Hepatocyte (in vitro differentiated cells): Measurements from ENCODE around the gene TRIM31. TPM values are rescaled to one million over a fixed set of nuclear protein-coding genes. Genes with fewer than 3 reads are reported as not detected.

Source experiments
- DNase-seq: peaks from one replicate; pipeline ENCODE4 v3.0.0-alpha.2; 2016; ENCODE audit warnings: low spot score
- H2AFZ ChIP-seq: fragments of 200-600 bp; sonication (generic); 2 replicates; pipeline ENCODE4 v1.6.0; 2016; ENCODE audit warnings: antibody characterized with exemption, mild to moderate bottlenecking
- H3K27ac ChIP-seq: fragments of 200-600 bp; sonication (generic); 2 replicates; pipeline ENCODE4 v1.5.1; 2016; ENCODE audit warnings: mild to moderate bottlenecking
- H3K27me3 ChIP-seq: fragments of 200-600 bp; sonication (generic); 2 replicates; pipeline ENCODE4 v1.6.1; 2016
- H3K36me3 ChIP-seq: fragments of 200-600 bp; sonication (generic); replicated peaks from 2 replicates; pipeline ENCODE4 v1.5.1; 2016; ENCODE audit warnings: low read depth; ENCODE audit not compliant: insufficient read depth
- H3K4me1 ChIP-seq: fragments of 200-600 bp; sonication (generic); 2 replicates; pipeline ENCODE4 v1.5.1; 2016; ENCODE audit warnings: mild to moderate bottlenecking, moderate library complexity; ENCODE audit not compliant: insufficient read depth
- H3K4me2 ChIP-seq: fragments of 200-600 bp; sonication (generic); 2 replicates; pipeline ENCODE4 v1.6.0; 2016
- H3K4me3 ChIP-seq: fragments of 200-600 bp; sonication (generic); 2 replicates; pipeline ENCODE4 v1.5.1; 2016; ENCODE audit warnings: mild to moderate bottlenecking
- H3K79me2 ChIP-seq: fragments of 200-600 bp; sonication (generic); 2 replicates; pipeline ENCODE4 v1.6.0; 2017; ENCODE audit warnings: mild to moderate bottlenecking
- H3K9me2 ChIP-seq: fragments of 200-600 bp; sonication (generic); replicated peaks from 2 replicates; pipeline ENCODE4 v1.6.0; 2017; ENCODE audit warnings: mild to moderate bottlenecking; ENCODE audit not compliant: insufficient read depth
- H3K9me3 ChIP-seq: fragments of 200-600 bp; sonication (generic); 2 replicates; pipeline ENCODE4 v1.5.1; 2016; ENCODE audit warnings: low read depth, mild to moderate bottlenecking
- H4K20me1 ChIP-seq: fragments of 200-600 bp; sonication (generic); 2 replicates; pipeline ENCODE4 v1.6.0; 2016; ENCODE audit warnings: mild to moderate bottlenecking; ENCODE audit not compliant: insufficient read depth, poor library complexity, severe bottlenecking
- EZH2 ChIP-seq: fragments of 200-600 bp; sonication (generic); IDR thresholded peaks from 2 replicates; pipeline ENCODE4 v1.6.1; 2016; ENCODE audit warnings: antibody characterized with exemption, mild to moderate bottlenecking, borderline replicate concordance
- EZH2phosphoT487 ChIP-seq: fragments of 200-600 bp; sonication (generic); IDR thresholded peaks from one replicate; pipeline ENCODE4 v1.6.1; 2018; ENCODE audit warnings: antibody characterized with exemption, mild to moderate bottlenecking, low read depth, moderate library complexity; ENCODE audit not compliant: unreplicated experiment, severe bottlenecking
- WGBS: methylation state at CpG from one replicate; pipeline ENCODE4 v1.1.6; 2016; ENCODE audit warnings: low lambda C conversion rate; ENCODE audit errors: missing lambda C conversion rate; 5-methylcytosine and 5-hydroxymethylcytosine counted together
- polyA plus RNA-seq: library from polyadenylated mRNA; unstranded; fragments of >200 nt; fragmentation: Nextera tagmentation; extraction: Ambion mirVana; gene quantifications from 2 replicates; pipeline ENCODE4 v1.2.1, GENCODE V29; 2016
- total RNA-seq: library from RNA; depleted of rRNA; stranded (reverse); fragments of >200 nt; gene quantifications from 2 replicates; pipeline ENCODE4 v1.2.3, GENCODE V29; 2014
- TF ChIP-seq, protein P1 (sequence below): fragments of 200-600 bp; sonication (generic); IDR thresholded peaks from 2 replicates; pipeline ENCODE4 v1.5.1; 2016; ENCODE audit warnings: antibody characterized with exemption, mild to moderate bottlenecking; ENCODE audit not compliant: poor library complexity

The TRIM31 gene
- total and polyA plus RNA-seq, 2 experiments from 2014 or later: 5.0 to 6.3 TPM

DNA sequence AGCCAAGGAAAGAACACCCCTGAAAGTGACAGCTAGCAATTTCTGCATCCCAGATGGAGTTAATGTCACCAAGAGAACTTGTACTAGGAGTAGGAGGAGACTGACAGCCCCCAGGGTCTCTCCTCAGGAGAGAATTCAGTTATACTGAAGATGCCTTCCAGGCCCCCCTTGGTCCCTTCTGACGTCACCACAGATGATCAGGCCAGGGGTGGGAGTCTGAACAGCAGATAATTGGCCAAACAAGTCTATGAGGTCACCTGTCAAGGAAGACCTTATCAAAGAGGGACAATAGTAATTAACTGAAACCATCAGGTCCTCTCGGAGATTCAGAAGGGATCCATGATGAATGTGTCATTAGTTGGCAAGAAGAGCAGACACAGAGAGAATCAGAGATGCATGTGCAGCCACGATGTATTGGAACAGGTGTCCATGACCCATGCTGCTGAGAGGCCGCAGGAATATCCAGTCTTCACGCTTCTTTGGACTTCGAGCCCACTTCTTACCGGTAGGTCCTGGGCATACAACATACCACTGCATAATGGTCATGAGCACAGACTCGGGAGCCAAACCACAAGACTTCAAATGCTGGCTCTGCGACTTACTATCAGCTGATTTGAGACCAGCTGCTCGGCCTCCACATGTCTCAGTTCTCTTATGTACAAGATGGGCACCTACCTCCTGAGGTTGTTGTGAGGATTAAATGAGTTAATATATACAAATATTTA is 37.9 kb upstream of the TRIM31 start:
- H3K9me3 ChIP-seq: no peaks in the 10 kb centered on the region
- no peak overlapping the region for H3K27ac ChIP-seq
- H3K4me1 ChIP-seq: peaks cover 12% of the 10 kb centered on the region
- no peaks in the 10 kb centered on the region for H4K20me1 ChIP-seq
- H3K36me3 ChIP-seq: no peaks in the 10 kb centered on the region
- no peaks in the 10 kb centered on the region for H3K79me2 ChIP-seq
- no peaks in the 10 kb centered on the region for H3K9me2 ChIP-seq
- no peak for DNase-seq
- no peak overlapping the region for H3K4me3 ChIP-seq
- H3K27me3 ChIP-seq: no peaks in the 10 kb centered on the region
- H2AFZ ChIP-seq: no peak overlapping the region
- no peak overlapping the region for H3K4me2 ChIP-seq
- TF ChIP-seq, protein P1, sequence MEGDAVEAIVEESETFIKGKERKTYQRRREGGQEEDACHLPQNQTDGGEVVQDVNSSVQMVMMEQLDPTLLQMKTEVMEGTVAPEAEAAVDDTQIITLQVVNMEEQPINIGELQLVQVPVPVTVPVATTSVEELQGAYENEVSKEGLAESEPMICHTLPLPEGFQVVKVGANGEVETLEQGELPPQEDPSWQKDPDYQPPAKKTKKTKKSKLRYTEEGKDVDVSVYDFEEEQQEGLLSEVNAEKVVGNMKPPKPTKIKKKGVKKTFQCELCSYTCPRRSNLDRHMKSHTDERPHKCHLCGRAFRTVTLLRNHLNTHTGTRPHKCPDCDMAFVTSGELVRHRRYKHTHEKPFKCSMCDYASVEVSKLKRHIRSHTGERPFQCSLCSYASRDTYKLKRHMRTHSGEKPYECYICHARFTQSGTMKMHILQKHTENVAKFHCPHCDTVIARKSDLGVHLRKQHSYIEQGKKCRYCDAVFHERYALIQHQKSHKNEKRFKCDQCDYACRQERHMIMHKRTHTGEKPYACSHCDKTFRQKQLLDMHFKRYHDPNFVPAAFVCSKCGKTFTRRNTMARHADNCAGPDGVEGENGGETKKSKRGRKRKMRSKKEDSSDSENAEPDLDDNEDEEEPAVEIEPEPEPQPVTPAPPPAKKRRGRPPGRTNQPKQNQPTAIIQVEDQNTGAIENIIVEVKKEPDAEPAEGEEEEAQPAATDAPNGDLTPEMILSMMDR: no peak
- TF ChIP-seq EZH2 (no peak), EZH2phosphoT487 (no peak)
- WGBS: 89% methylated on average over 10 of the region's 10 CpGs

DNA sequence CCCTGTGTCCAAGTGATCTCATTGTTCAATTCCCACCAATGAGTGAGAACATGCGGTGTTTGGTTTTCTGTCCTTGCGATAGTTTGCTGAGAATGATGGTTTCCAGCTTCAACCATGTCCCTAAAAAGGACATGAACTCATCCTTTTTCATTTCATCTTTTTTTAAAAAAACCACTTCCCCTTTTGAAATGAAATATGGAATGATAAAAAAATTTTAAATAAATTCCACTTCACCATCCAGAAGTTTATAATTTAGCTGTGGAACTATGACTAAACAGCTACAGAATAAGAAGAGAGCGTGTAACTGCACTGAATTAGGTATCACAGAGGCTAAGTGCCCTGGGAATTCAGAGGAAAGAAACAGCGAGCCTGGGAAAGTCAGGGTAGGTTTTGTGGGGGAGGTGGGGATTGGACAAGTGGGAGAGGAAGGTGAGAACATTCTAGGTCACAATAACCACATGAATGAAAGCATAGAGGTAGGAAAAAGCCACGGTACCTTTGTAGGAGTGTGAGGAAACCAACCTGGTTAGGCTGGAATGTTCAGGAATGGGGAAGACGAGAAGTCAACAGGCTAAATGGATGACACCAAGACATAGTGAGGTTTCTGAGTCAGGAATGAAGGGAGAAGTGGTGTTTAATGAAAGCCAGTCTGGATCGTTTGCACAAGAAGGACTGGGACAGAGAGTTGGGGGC is 37.1 kb upstream of the TRIM31 start:
- Histone ChIP-seq H3K4me2 (no peak overlapping the region), H3K4me3 (no peak overlapping the region), H4K20me1 (no peaks in the 10 kb centered on the region), H3K27ac (no peak overlapping the region), H3K79me2 (no peaks in the 10 kb centered on the region), H3K27me3 (no peaks in the 10 kb centered on the region), H3K36me3 (no peaks in the 10 kb centered on the region), H3K9me3 (no peaks in the 10 kb centered on the region), H3K4me1 (peaks cover 7% of the 10 kb centered on the region), H2AFZ (no peak overlapping the region), H3K9me2 (no peaks in the 10 kb centered on the region)
- TF ChIP-seq EZH2phosphoT487: no peak
- TF ChIP-seq EZH2: no peak
- TF ChIP-seq, protein P1: no peak
- 78% methylated on average over 7 of the region's 7 CpGs for WGBS
- no peak for DNase-seq

DNA sequence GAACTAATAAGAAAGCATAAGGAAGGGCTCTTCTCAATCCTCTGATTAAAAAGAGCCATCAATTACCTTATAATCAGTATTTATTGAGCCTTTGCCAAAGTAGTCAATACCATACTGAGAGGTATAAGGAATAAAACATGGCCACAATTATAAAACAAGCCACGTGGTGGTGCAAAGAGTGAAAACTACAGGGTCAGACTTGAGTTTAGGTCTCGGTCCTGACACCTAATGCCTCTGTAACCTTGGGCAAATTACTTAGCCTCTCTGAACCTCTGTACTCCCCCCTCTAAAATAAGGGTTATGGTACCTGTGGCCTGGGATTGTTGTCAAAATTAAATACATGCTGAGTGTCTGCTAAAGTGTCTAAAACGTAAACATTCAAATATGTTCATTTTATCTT is 36.3 kb upstream of the TRIM31 start:
- 65% methylated on average over 3 of the region's 3 CpGs for WGBS
- Histone ChIP-seq H3K36me3 (no peaks in the 10 kb centered on the region), H3K9me3 (no peaks in the 10 kb centered on the region), H3K79me2 (no peaks in the 10 kb centered on the region), H3K4me1 (peaks cover 2% of the 10 kb centered on the region), H3K27me3 (no peaks in the 10 kb centered on the region), H4K20me1 (no peaks in the 10 kb centered on the region), H3K27ac (no peak overlapping the region), H3K4me2 (no peak overlapping the region), H3K4me3 (no peak overlapping the region), H2AFZ (no peak overlapping the region), H3K9me2 (no peaks in the 10 kb centered on the region)
- DNase-seq: no peak
- TF ChIP-seq, protein P1: no peak
- TF ChIP-seq EZH2 (no peak), EZH2phosphoT487 (no peak)
